Stimulated activated memory B cell treated with anti-CD40 and anti-IgM and Interleukin-4, amounts not matched to agents 10 μg/mL and 1 μg/mL and 100 μg/mL, for 72 hours (primary cell): Measurements from ENCODE around the gene FCRLA.
"Not testable (repeated sequence)": the region's sequence is repeated elsewhere in the genome, so short reads cannot be mapped to it uniquely, and the experiment has no call there.

Experiments
- ATAC-seq: fragments of 150-1000 bp; cut with Tn5 transposase; 2 replicates; pipeline ENCODE4 v1.10.0; 2021
- H3K27ac Mint-ChIP-seq: one replicate; pipeline ENCODE4 v1.8.0; 2022; ENCODE audit warnings: mild to moderate bottlenecking, mixed read lengths
- H3K27me3 Mint-ChIP-seq: one replicate; pipeline ENCODE4 v1.8.0; 2022; ENCODE audit warnings: mixed read lengths
- H3K36me3 Mint-ChIP-seq: one replicate; pipeline ENCODE4 v1.8.0; 2022; ENCODE audit warnings: mixed read lengths
- H3K4me1 Mint-ChIP-seq: one replicate; pipeline ENCODE4 v1.8.0; 2022; ENCODE audit warnings: mixed read lengths
- H3K4me3 Mint-ChIP-seq: one replicate; pipeline ENCODE4 v1.8.0; 2022; ENCODE audit warnings: mild to moderate bottlenecking, moderate library complexity, mixed read lengths
- H3K9me3 Mint-ChIP-seq: one replicate; pipeline ENCODE4 v1.8.0; 2022; ENCODE audit warnings: mixed read lengths

The FCRLA gene, protein sequence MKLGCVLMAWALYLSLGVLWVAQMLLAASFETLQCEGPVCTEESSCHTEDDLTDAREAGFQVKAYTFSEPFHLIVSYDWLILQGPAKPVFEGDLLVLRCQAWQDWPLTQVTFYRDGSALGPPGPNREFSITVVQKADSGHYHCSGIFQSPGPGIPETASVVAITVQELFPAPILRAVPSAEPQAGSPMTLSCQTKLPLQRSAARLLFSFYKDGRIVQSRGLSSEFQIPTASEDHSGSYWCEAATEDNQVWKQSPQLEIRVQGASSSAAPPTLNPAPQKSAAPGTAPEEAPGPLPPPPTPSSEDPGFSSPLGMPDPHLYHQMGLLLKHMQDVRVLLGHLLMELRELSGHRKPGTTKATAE

DNA sequence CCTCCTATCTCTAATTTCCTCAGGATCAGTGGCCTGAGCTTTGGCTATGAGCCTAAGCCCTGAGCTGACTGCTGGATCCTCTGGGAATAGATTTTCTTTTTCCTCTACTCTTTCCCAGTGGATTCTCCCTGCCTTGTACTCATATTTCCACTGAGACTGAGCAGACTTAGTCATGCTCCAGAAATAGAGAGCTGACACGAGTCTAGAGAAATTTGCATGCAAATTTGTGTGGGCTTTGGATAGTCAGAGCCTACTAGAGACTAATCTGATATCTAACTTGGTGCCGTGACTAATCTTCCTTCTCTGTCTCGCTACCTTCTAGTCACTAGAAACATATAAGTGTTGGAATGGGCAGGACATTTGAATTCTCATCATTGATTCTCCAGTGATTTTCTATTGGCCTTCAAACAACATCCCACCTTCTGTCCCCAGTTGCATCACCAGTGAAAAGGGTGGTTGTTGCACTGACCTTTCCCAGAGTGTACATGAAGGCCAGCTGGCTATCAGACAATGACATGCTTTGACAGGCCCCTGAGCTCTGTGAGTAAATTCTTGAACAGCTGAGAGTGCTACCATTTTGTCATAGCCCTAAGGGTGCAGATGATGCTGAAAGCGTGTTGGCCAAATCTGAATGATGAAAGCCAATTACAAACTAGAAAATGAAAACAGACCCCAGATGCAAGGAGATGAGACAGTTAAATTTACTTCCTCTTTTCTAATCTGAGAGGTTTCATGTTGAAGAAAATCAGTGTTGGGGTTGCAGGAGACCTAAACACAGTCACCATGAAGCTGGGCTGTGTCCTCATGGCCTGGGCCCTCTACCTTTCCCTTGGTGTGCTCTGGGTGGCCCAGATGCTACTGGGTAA lies at the start of gene FCRLA:
Gene FCRLA, plus strand, starts transcription at position 748 of the 866 bp plus-strand sequence. Its CDS starts 36 bp downstream, at position 784.
- H3K27me3 Mint-ChIP-seq: no peaks in the 10 kb centered on the region
- peaks cover 22% of the 10 kb centered on the region for H3K4me1 Mint-ChIP-seq
- peak; percentile 76 for ATAC-seq
- H3K27ac Mint-ChIP-seq: no peak within 1 kb of the TSS
- H3K9me3 Mint-ChIP-seq: no peaks in the 10 kb centered on the region
- H3K4me3 Mint-ChIP-seq: no peak within 1 kb of the TSS
- H3K36me3 Mint-ChIP-seq: peaks cover 21% of the 10 kb centered on the region

DNA sequence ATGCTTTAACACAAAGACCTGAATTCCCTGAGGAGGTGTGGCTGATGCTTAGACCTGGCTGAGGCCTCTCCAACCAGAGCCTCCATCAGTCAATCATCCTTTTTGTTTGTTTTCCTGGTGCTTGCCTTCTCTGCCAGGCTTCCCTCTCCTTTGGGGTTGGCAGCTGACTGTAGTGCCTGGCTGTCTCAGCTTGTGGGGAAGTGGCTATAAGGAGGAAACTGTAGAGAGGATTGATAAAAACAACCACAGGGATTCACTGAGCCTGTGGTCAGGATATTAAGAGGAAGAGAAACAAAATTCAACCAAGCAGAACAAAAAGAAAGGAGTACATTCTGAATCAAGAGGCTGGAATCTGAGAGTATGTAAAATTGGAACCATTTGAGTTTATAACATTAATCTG lies 48.5 kb upstream of the FCRLA start:
- H3K4me3 Mint-ChIP-seq, H3K27me3 Mint-ChIP-seq, H3K9me3 Mint-ChIP-seq, H3K27ac Mint-ChIP-seq, H3K4me1 Mint-ChIP-seq, H3K36me3 Mint-ChIP-seq: not testable (repeated sequence)
- peak; percentile 64 for ATAC-seq

DNA sequence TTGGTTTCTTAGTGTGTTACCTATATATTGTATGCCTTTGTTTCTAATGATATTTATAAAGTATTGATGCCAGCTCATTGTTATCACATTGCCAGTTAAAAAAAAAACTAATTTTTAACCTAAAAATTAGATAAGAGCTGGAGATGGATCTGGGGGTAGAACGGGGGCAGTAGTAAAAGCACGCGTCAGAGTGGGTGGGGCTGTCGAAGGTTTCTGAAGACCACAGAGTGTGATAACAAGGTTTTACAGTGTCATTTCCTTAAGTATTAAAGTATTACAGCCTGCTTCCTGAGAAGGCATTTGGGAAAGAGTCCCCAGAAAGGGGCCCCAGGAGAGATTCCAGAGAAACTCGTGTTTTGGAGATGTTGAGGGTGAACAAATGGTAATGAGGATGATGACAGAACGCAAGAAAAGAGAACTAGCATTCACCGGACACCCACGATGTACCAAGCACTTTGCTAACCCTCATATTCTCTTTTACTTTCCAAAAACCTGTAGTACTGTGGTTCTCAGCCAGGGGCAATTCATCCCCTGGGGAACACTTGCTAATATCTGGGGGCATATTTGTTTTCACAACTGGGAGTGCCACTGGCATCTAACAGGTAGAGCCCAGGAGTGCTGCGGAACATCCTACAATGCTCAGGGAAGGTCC lies 45.2 kb upstream of the FCRLA start:
- H3K9me3 Mint-ChIP-seq, H3K4me3 Mint-ChIP-seq, H3K36me3 Mint-ChIP-seq, H3K27ac Mint-ChIP-seq, H3K4me1 Mint-ChIP-seq, H3K27me3 Mint-ChIP-seq: not testable (repeated sequence)
- peak; percentile 58 for ATAC-seq

DNA sequence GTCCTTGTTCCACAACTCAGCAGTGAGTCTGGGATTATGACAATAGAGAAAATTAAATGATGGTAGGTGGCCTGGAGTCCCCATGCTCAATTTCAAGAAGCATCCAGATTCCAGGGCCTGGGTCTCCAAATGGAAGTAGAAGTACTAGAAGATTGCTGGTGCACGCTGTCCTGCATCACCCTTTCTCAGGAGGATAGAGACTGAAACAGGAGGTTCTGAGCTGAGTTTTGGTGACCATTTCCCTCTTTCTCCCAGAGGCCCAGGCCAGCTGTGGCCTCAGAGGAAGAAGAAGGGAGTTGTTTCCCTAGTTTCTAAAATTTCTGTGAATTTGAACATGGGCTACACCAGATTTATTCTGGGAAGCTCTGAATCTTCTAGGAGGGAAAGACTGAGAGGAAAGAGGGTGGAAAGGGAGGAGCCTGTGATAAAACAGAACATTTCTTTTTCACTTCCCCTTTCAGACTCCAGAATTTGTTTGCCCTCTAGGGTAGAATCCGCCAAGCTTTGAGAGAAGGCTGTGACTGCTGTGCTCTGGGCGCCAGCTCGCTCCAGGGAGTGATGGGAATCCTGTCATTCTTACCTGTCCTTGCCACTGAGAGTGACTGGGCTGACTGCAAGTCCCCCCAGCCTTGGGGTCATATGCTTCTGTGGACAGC lies 44.2 kb upstream of the FCRLA start, which contains the start of gene FCGR2B:
Gene FCGR2B, plus strand, starts transcription at position 460 of the 656 bp plus-strand sequence. Its CDS starts 99 bp downstream, at position 559.
- not testable (repeated sequence) for H3K4me3 Mint-ChIP-seq, H3K9me3 Mint-ChIP-seq
- peak; percentile 87 for ATAC-seq

DNA sequence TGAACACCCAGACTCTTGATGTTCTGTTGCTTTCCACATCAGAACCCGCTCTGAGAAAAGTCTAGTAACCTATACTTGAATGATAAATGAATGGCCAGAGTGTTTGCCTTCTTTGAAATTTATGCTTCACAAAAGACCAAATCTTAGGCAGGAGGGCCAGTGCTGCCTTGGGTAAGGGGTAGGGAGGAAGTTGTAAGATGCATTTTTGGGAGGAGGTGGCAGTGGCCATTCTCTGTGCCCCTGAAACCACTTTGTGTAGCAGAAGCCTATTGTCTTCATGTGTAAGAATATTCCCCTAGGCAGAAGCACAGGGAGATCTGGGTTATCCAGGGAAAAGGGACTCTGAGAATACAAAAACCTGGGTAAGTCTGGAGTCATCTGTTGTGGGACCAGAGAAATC lies 43.5 kb upstream of the FCRLA start:
- H3K36me3 Mint-ChIP-seq, H3K27me3 Mint-ChIP-seq, H3K4me3 Mint-ChIP-seq, H3K4me1 Mint-ChIP-seq, H3K27ac Mint-ChIP-seq, H3K9me3 Mint-ChIP-seq: not testable (repeated sequence)
- ATAC-seq: peak; percentile 52

More for the DNA sequence above, 44.2 kb upstream of the FCRLA start, which contains the start of gene FCGR2B:
- not testable (repeated sequence) for H3K4me1 Mint-ChIP-seq, H3K36me3 Mint-ChIP-seq, H3K27ac Mint-ChIP-seq, H3K27me3 Mint-ChIP-seq

DNA sequence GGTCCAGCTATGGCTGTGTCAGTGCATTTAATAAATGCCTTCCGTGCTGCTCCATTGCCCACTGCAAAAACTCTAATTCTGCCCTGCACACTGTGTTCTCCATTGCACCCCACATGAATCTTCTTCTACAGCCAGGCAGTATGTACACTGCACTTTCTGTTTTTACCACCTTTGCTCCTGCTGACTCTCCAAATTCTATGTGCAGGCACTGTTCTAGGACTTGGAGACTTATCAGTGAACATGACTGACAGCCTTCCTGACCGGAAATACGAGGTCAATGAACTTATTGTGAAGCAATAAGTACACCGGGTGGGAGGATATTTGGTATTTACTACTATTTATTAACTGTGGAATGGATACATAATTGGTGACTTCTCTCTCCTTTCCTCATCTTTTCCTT lies 42.3 kb upstream of the FCRLA start:
- not testable (repeated sequence) for H3K27me3 Mint-ChIP-seq, H3K4me3 Mint-ChIP-seq, H3K4me1 Mint-ChIP-seq, H3K9me3 Mint-ChIP-seq, H3K36me3 Mint-ChIP-seq, ATAC-seq, H3K27ac Mint-ChIP-seq

DNA sequence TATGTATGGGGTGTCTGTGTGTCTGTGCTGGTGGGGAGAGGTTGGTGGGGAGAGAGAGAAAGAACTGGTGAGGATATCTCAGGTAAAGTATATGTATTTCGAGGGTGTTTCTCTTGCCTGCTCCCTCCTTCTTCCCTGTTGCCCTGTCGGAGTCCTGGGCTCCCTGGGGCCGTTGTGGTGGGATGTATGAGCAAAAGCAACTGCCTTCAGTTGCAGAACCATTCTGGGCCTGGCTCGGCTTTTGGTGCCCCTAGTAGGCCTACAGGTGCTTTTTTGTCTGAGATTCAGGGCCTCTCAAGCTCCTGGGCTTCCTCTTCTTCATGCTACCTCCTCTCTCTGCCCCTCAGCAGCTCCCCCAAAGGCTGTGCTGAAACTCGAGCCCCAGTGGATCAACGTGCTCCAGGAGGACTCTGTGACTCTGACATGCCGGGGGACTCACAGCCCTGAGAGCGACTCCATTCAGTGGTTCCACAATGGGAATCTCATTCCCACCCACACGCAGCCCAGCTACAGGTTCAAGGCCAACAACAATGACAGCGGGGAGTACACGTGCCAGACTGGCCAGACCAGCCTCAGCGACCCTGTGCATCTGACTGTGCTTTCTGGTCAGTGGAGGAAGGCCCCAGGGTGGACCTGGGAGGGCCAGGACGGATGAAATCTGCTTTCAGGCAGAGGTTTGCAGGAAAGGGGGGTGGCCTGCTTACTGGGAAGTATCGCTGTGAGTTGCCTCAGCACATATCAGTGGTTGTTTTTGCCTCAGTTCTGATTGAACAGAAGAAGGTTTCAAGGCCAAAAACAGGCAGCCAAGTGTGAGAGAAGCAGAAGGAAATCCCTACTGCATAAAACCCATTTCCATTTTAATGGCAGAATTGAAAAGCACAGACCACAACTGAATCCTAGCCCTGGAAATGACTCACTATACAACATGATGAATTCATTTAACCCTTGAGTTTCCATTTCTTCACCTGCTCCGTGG lies 35.7 kb upstream of the FCRLA start:
- H3K4me1 Mint-ChIP-seq: peaks cover 15% of the 10 kb centered on the region
- peak overlapping the region; percentile 63 for H3K27ac Mint-ChIP-seq
- not testable (repeated sequence) for ATAC-seq, H3K27me3 Mint-ChIP-seq, H3K4me3 Mint-ChIP-seq, H3K9me3 Mint-ChIP-seq
- H3K36me3 Mint-ChIP-seq: peaks cover 15% of the 10 kb centered on the region

DNA sequence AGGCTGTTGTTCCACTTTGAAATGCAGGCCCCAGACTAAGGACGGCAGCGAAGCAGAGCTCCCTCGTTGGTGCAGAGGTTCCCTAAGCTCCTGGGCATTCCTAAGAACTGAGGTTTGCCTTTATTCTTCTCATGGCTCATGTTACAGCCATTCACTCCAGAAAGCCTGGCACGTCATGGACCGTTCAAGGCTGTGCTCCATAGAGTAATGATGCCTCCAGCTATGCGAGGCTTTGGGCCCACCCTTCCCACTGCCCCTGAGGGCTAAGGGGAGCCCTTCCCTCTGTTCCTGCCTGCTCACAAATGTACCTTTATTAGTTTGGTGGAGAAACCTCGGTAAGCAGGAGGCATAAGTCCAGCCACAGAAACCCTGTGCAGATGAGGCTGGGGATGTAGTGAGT lies 33.6 kb upstream of the FCRLA start:
- peaks cover 29% of the 10 kb centered on the region for H3K36me3 Mint-ChIP-seq
- H3K27me3 Mint-ChIP-seq, H3K27ac Mint-ChIP-seq, H3K9me3 Mint-ChIP-seq, ATAC-seq, H3K4me3 Mint-ChIP-seq: not testable (repeated sequence)
- H3K4me1 Mint-ChIP-seq: peaks cover 15% of the 10 kb centered on the region

DNA sequence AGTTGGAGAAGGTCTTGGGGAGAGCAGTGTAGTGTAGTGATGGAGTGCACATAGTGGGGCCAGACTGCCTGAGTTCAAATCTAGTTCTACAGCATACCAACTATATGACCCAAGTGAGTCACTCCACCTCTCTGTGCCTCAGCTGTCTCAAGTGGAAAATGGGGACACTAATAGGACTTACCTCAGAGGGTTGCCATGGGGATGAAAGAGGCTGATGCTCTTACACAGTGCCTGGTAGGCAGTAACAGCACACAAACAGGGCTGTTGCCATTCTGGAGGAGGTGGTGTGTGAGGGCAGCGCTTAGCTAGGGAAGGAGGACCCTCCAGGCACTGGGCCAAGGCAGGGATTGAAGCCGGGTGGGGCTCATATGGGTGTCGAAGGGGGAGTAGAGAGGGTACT lies 32.6 kb upstream of the FCRLA start:
- H3K36me3 Mint-ChIP-seq: peaks cover 32% of the 10 kb centered on the region
- not testable (repeated sequence) for H3K27ac Mint-ChIP-seq, H3K27me3 Mint-ChIP-seq, H3K4me3 Mint-ChIP-seq, H3K9me3 Mint-ChIP-seq, ATAC-seq
- peaks cover 15% of the 10 kb centered on the region for H3K4me1 Mint-ChIP-seq

DNA sequence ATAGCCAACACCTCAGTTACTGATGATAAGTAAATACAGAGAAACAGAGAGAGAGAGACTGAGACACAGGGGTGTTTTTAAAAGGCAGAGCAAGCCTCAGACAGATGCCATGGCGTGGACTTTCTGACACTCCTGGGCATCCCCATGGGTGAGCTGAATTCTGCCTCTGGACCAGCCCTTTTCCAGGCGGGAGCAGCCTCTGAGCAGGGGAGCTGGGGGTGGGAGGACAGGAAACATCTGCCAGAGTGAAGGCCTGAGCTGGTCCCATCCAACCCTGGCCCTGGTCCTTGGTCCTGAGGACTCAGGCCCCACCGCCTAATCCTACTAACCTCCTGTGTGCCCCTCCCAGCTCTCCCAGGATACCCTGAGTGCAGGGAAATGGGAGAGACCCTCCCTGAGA lies 32.1 kb upstream of the FCRLA start:
- H3K27me3 Mint-ChIP-seq: not testable (repeated sequence)

DNA sequence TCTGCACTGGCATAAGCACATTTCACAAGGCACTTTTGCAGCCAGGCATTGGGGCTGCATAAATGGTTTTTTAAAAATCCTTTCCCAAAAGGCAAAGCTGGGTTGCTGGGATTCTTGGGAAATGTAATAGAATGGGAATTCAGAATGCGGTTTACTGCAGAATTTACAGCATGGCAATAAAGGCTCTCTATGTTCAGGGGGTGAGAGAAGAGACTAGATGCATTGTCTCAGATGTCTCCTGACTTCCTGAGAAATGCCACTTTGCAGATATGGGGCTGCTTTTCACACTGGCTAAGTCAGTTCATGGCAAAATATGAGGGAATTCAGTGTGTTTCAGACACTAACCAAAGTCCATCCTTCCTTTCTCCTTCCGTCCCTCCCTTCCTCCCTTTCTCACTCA lies 30.6 kb upstream of the FCRLA start:
- no peak for ATAC-seq
- peak overlapping the region; percentile 68 for H3K27ac Mint-ChIP-seq
- H3K27me3 Mint-ChIP-seq: no peaks in the 10 kb centered on the region
- peaks cover 32% of the 10 kb centered on the region for H3K36me3 Mint-ChIP-seq
- H3K4me3 Mint-ChIP-seq: no peak overlapping the region
- peaks cover 12% of the 10 kb centered on the region for H3K4me1 Mint-ChIP-seq
- H3K9me3 Mint-ChIP-seq: no peaks in the 10 kb centered on the region

More for the DNA sequence above, 32.1 kb upstream of the FCRLA start:
- ATAC-seq, H3K4me3 Mint-ChIP-seq, H3K9me3 Mint-ChIP-seq: not testable (repeated sequence)
- Mint-ChIP-seq H3K27ac (peak overlapping the region; percentile 68), H3K36me3 (peaks cover 32% of the 10 kb centered on the region), H3K4me1 (peaks cover 15% of the 10 kb centered on the region)

DNA sequence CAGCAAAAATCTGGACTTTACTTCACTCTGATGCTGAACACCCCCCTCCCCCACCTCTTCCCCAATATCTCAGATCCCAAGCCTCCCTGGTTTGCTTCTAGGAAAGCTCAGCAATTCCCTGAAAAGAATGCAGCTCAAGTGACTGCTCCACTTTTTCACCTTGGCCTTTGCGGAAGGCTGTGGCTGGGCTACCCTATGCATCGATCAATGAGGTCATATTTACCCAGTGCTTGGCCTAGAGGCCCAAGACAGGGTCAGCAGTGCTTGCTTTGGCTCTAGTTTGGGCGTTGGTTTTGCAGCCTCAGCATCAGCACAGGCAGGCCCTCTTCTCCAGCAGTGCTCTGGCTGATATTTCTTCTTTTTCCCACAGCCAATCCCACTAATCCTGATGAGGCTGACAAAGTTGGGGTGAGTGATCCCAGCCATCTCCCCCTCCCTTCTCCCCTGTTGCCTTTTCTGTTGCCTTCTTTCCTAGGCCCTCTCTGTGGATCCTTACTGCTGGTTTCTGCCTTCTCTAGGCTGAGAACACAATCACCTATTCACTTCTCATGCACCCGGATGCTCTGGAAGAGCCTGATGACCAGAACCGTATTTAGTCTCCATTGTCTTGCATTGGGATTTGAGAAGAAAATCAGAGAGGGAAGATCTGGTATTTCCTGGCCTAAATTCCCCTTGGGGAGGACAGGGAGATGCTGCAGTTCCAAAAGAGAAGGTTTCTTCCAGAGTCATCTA lies 29.9 kb upstream of the FCRLA start:
- Mint-ChIP-seq H3K4me3 (no peak overlapping the region), H3K4me1 (peaks cover 10% of the 10 kb centered on the region)

DNA sequence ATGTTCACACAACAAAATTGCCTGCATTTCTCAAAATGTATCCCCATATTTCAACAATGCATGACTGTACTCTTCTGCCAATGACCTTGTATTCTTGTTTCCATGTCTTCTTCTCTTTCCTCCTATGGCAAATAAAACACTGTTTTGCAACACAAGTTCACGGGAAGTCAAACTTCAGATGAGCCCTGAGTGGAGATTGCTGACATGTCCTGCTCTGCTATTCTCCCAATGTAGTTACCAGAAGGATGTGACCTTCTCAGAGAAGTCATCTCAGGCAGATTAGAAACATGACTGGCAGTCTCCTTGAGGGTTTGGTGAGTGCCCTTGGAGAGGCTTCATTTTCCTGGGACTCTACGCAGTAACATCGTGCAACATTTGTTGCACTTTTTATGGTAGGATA lies 28.5 kb upstream of the FCRLA start:
- Mint-ChIP-seq H3K9me3 (no peaks in the 10 kb centered on the region), H3K4me1 (peaks cover 15% of the 10 kb centered on the region), H3K4me3 (no peak overlapping the region), H3K27ac (no peak overlapping the region), H3K36me3 (peaks cover 32% of the 10 kb centered on the region), H3K27me3 (no peaks in the 10 kb centered on the region)
- no peak for ATAC-seq

More for the DNA sequence above, 29.9 kb upstream of the FCRLA start:
- Mint-ChIP-seq H3K27ac (peak overlapping the region; percentile 6), H3K9me3 (no peaks in the 10 kb centered on the region), H3K27me3 (no peaks in the 10 kb centered on the region), H3K36me3 (peaks cover 32% of the 10 kb centered on the region)
- ATAC-seq: no peak
